ENCODE results near the gene PDAP1. TPM values are rescaled to one million over a fixed set of nuclear protein-coding genes. Genes with fewer than 3 reads are reported as not detected.

Gene PDAP1
- polyA plus RNA-seq, 1 of the 3 experiments (the other 2 are of a cell fraction): 389 TPM

DNA sequence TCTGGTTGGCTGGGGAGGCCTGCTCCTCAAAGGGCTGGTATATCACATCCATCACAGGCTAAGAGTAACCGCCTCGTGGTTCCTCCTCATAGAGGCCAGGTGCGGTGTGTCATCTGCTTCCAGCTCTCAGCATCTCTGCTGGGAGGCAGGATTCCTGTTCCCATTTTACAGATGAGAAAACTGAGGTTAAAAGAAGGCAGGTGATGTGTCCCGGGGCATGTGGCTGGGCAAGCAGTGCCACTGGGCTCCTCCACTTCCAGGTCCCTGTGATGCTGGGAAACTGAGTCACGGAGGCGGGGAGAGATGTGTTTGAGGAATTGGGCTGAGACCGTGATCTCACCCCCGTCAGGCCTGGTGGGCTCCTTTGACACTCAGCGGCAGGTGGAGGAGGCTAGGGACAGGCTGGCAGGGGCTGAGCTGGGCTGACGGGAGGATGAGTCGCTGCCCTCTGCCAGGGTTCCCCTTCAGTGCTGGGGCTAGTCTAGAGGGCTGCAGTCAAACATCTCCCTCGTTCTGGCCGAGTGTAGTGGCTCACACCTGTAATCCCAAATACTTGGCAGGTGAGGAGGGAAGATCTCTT lies 24.5 kb downstream of the PDAP1 start:
- TF ChIP-seq MXI1 (IDR thresholded peaks at IDR 0.05; ENCODE audit: low read depth, low read length): no peak
- no peak for TF ChIP-seq TAF1 (IDR thresholded peaks at IDR 0.05; ENCODE audit: borderline replicate concordance, low read depth, low read length)
- TF ChIP-seq, protein P1, sequence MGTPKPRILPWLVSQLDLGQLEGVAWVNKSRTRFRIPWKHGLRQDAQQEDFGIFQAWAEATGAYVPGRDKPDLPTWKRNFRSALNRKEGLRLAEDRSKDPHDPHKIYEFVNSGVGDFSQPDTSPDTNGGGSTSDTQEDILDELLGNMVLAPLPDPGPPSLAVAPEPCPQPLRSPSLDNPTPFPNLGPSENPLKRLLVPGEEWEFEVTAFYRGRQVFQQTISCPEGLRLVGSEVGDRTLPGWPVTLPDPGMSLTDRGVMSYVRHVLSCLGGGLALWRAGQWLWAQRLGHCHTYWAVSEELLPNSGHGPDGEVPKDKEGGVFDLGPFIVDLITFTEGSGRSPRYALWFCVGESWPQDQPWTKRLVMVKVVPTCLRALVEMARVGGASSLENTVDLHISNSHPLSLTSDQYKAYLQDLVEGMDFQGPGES (IDR thresholded peaks at IDR 0.05; ENCODE audit: low read depth, low read length): no peak
- TF ChIP-seq GABPA (IDR thresholded peaks at IDR 0.05; ENCODE audit: low read depth): no peak
- TF ChIP-seq CHD2 (IDR thresholded peaks at IDR 0.05; ENCODE audit: low read length, partially characterized antibody): no peak
- no peak for TF ChIP-seq GATA2 (CRISPR knock-in tag; IDR thresholded peaks at IDR 0.05)
- CTCF ChIA-PET: interaction anchor here (1.0 kb wide), 1 partner anchor 23 kb away, joined by 4 read pairs; no protein-coding TSS in a partner anchor
- peaks cover 62% of the 10 kb centered on the region for H4K20me1 ChIP-seq (ENCODE audit: insufficient read depth)

DNA sequence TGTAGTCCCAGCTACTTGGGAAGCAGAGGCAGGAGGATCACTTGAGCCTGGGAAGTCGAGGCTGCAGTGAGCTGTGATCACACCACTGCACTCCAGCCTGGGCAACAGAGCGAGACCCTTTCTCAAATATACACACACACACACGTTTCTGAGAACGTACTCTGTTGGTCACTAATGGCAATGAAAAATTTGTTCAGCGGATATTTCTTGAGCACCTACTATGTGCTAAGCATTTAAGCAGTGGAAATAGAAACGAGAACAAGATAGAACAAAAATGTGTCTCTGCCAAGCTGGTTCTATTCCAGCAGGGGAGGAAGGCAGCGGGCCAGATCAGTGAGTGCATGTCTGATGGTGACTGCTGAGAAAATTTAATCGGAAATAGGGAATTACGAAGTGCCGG lies 25.2 kb downstream of the PDAP1 start:
- peaks cover 20% of the 10 kb centered on the region for H3F3A ChIP-seq (replicated peaks; ENCODE audit: insufficient read depth)
- no peaks in the 10 kb centered on the region for H3K9me2 ChIP-seq
- H3K27ac ChIP-seq (ENCODE audit: low read depth in 2 of 2, low read length in 1 of 2): no peak overlapping the region
- no peak for TF ChIP-seq EP300 (IDR thresholded peaks at IDR 0.05; ENCODE audit: borderline replicate concordance in 1 of 2, low read depth in 1 of 2, low read length in 1 of 2)
- TF ChIP-seq JUND (IDR thresholded peaks at IDR 0.05): no peak
- no peak for TF ChIP-seq MAX (IDR thresholded peaks at IDR 0.05; ENCODE audit: low read depth)
- no peak for TF ChIP-seq RFX5 (IDR thresholded peaks at IDR 0.05; ENCODE audit: low read length)
- TF ChIP-seq NRF1 (IDR thresholded peaks at IDR 0.05; ENCODE audit: low read depth, low read length): no peak
- no peak for TF ChIP-seq FOSL2 (IDR thresholded peaks at IDR 0.05; ENCODE audit: borderline replicate concordance, low read depth)
- TF ChIP-seq, protein P2, sequence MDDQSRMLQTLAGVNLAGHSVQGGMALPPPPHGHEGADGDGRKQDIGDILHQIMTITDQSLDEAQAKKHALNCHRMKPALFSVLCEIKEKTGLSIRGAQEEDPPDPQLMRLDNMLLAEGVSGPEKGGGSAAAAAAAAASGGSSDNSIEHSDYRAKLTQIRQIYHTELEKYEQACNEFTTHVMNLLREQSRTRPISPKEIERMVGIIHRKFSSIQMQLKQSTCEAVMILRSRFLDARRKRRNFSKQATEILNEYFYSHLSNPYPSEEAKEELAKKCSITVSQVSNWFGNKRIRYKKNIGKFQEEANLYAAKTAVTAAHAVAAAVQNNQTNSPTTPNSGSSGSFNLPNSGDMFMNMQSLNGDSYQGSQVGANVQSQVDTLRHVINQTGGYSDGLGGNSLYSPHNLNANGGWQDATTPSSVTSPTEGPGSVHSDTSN (IDR thresholded peaks at IDR 0.05): no peak
- no peak for TF ChIP-seq RCOR1 (IDR thresholded peaks at IDR 0.05; ENCODE audit: low read length)
- TF ChIP-seq EZH2phosphoT487 (IDR thresholded peaks at IDR 0.05; ENCODE audit: borderline replicate concordance, low read depth): no peak
- no peak for TF ChIP-seq MXI1 (IDR thresholded peaks at IDR 0.05; ENCODE audit: low read depth, low read length)
- TF ChIP-seq TCF12 (IDR thresholded peaks at IDR 0.05): no peak
- TF ChIP-seq TEAD4 (IDR thresholded peaks at IDR 0.05; ENCODE audit: borderline replicate concordance, insufficient read depth): no peak
- TF ChIP-seq, protein P3, sequence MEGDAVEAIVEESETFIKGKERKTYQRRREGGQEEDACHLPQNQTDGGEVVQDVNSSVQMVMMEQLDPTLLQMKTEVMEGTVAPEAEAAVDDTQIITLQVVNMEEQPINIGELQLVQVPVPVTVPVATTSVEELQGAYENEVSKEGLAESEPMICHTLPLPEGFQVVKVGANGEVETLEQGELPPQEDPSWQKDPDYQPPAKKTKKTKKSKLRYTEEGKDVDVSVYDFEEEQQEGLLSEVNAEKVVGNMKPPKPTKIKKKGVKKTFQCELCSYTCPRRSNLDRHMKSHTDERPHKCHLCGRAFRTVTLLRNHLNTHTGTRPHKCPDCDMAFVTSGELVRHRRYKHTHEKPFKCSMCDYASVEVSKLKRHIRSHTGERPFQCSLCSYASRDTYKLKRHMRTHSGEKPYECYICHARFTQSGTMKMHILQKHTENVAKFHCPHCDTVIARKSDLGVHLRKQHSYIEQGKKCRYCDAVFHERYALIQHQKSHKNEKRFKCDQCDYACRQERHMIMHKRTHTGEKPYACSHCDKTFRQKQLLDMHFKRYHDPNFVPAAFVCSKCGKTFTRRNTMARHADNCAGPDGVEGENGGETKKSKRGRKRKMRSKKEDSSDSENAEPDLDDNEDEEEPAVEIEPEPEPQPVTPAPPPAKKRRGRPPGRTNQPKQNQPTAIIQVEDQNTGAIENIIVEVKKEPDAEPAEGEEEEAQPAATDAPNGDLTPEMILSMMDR (IDR thresholded peaks at IDR 0.05): no peak
- TF ChIP-seq RAD21 (IDR thresholded peaks at IDR 0.05; ENCODE audit: low read length): no peak
- no peak for TF ChIP-seq MEF2A (IDR thresholded peaks at IDR 0.05; ENCODE audit: borderline replicate concordance, low read depth)
- no peak for TF ChIP-seq SMC3 (IDR thresholded peaks at IDR 0.05; ENCODE audit: low read depth, low read length)
- no peak for TF ChIP-seq CHD2 (IDR thresholded peaks at IDR 0.05; ENCODE audit: low read length, partially characterized antibody)
- TF ChIP-seq POLR2AphosphoS5 (IDR thresholded peaks at IDR 0.05; ENCODE audit: low read depth, low read length): no peak
- TF ChIP-seq, protein P1 (IDR thresholded peaks at IDR 0.05; ENCODE audit: low read depth, low read length): no peak
- 96% methylated on average over 10 of the region's 10 CpGs for WGBS (ENCODE audit: low lambda C conversion rate)
- H3K4me1 ChIP-seq (ENCODE audit: control insufficient read depth in 1 of 2, insufficient read depth in 2 of 2, low read depth in 1 of 2, low read length in 1 of 2): peaks cover 15 to 27% of the 10 kb centered on the region in 2 experiments; a peak in 2 of 4 replicates
- no peak for DNase-seq
- no peak overlapping the region for H3K4me3 ChIP-seq (ENCODE audit: low read depth in 2 of 2, low read length in 1 of 2)
- no peaks in the 10 kb centered on the region for H3K9me3 ChIP-seq
- H3K27me3 ChIP-seq (ENCODE audit: insufficient read depth): no peaks in the 10 kb centered on the region
- H3K4me2 ChIP-seq: no peak overlapping the region
- ChIA-PET POLR2A (interaction anchor here (0.9 kb wide), 1 partner anchor 10 kb away, joined by 3 read pairs; no protein-coding TSS in a partner anchor), CTCF (interaction anchor here (1.0 kb wide), 1 partner anchor 24 kb away, joined by 4 read pairs; no protein-coding TSS in a partner anchor)
- H3K9ac ChIP-seq: no peak overlapping the region
- no peak overlapping the region for H2AFZ ChIP-seq (ENCODE audit: low read depth)
- peaks cover 13 to 48% of the 10 kb centered on the region in 2 experiments for H3K36me3 ChIP-seq (replicated peaks in 1 of 2; ENCODE audit: control insufficient read depth in 1 of 2, insufficient read depth in 2 of 2, low read length in 1 of 2)
- H4K20me1 ChIP-seq (ENCODE audit: insufficient read depth): peaks cover 68% of the 10 kb centered on the region
- peaks cover 72% of the 10 kb centered on the region for H3K79me2 ChIP-seq (ENCODE audit: insufficient read depth)

More for the DNA sequence above, 24.5 kb downstream of the PDAP1 start:
- Histone ChIP-seq H3K9ac (no peak overlapping the region), H3F3A (replicated peaks; ENCODE audit: insufficient read depth) (peaks cover 15% of the 10 kb centered on the region), H3K9me2 (no peaks in the 10 kb centered on the region), H3K4me1 (ENCODE audit: control insufficient read depth in 1 of 2, insufficient read depth in 2 of 2, low read depth in 1 of 2, low read length in 1 of 2) (peaks cover 14 to 27% of the 10 kb centered on the region in 2 experiments; a peak in 2 of 4 replicates), H3K4me2 (no peak overlapping the region), H2AFZ (ENCODE audit: low read depth) (no peak overlapping the region), H3K36me3 (replicated peaks in 1 of 2; ENCODE audit: control insufficient read depth in 1 of 2, insufficient read depth in 2 of 2, low read length in 1 of 2) (peaks cover 16 to 49% of the 10 kb centered on the region in 2 experiments), H3K27ac (ENCODE audit: low read depth in 2 of 2, low read length in 1 of 2) (no peak overlapping the region), H3K27me3 (ENCODE audit: insufficient read depth) (no peaks in the 10 kb centered on the region), H3K79me2 (ENCODE audit: insufficient read depth) (peaks cover 66% of the 10 kb centered on the region), H3K4me3 (ENCODE audit: low read depth in 2 of 2, low read length in 1 of 2) (no peak overlapping the region), H3K9me3 (no peaks in the 10 kb centered on the region)
- POLR2A ChIA-PET: interaction anchor here (0.6 kb wide), 1 partner anchor 116 kb away, joined by 6 read pairs; the partner anchor contains the start of gene ZNF394
- no peak for DNase-seq
- WGBS (ENCODE audit: low lambda C conversion rate): 84% methylated on average over 11 of the region's 13 CpGs

Data from SK-N-SH (cell line).